GM19239 (cell line): ENCODE data around the gene ZGLP1.

Experiments used
- DNase-seq: peaks from one replicate; pipeline ENCODE4 v3.0.0; 2011; ENCODE audit warnings: low spot score; ENCODE audit not compliant: insufficient read length
- FAIRE-seq: peaks from 2 replicates; lab custom pipeline; 2011; peaks lifted over from hg19 to GRCh38; lab: Jason Lieb, UNC

Gene ZGLP1

GRCh38 chr19:10295847-10296591, 13.6 kb downstream of the ZGLP1 start:
- FAIRE-seq (no peak), DNase-seq (no peak)

- DNase-seq (peak; percentile 96), FAIRE-seq (peak; percentile 83)
These were observed 14.2 kb downstream of the ZGLP1 start for GRCh38 chr19:10295305-10295846.

- FAIRE-seq (no peak), DNase-seq (no peak)
These were observed 15.3 kb downstream of the ZGLP1 start for GRCh38 chr19:10294368-10294697.

GRCh38 chr19:10293637-10294367, 15.8 kb downstream of the ZGLP1 start:
- FAIRE-seq = no peak
- no peak for DNase-seq

- DNase-seq (no peak), FAIRE-seq (no peak)
These were observed 16.6 kb downstream of the ZGLP1 start for GRCh38 chr19:10292789-10293636.

GRCh38 chr19:10292206-10292788, 17.3 kb downstream of the ZGLP1 start:
- peak; percentile 81 for FAIRE-seq

GRCh38 chr19:10291554-10292205, 17.9 kb downstream of the ZGLP1 start:
- no peak for FAIRE-seq

More at GRCh38 chr19:10292206-10292788, 17.3 kb downstream of the ZGLP1 start:
- peak; percentile 70 for DNase-seq

GRCh38 chr19:10290876-10291553, 18.6 kb downstream of the ZGLP1 start:
- no peak for FAIRE-seq
- no peak for DNase-seq

More at GRCh38 chr19:10291554-10292205, 17.9 kb downstream of the ZGLP1 start:
- no peak for DNase-seq

- FAIRE-seq = no peak
- DNase-seq = no peak
These were observed 19.2 kb downstream of the ZGLP1 start for GRCh38 chr19:10290357-10290875.

- no peak for FAIRE-seq
These were observed 19.7 kb downstream of the ZGLP1 start, which contains the start of gene ICAM5 for GRCh38 chr19:10289836-10290356. Gene ICAM5, plus strand, starts transcription at chr19:10289952. Its CDS starts 92 bp downstream, at chr19:10290044.

GRCh38 chr19:10289167-10289835, 20.3 kb downstream of the ZGLP1 start:
- DNase-seq (no peak), FAIRE-seq (peak; percentile 44)

More at GRCh38 chr19:10289836-10290356, 19.7 kb downstream of the ZGLP1 start, which contains the start of gene ICAM5:
- no peak for DNase-seq

- DNase-seq (no peak), FAIRE-seq (peak; percentile 59)
These were observed 20.9 kb downstream of the ZGLP1 start for GRCh38 chr19:10288662-10289166.

GRCh38 chr19:10286803-10287737, 22.5 kb downstream of the ZGLP1 start, which contains the start of gene ICAM4:
Gene ICAM4, plus strand, starts transcription at chr19:10286955. Its CDS starts 58 bp downstream, at chr19:10287013.
- DNase-seq (no peak), FAIRE-seq (no peak)

GRCh38 chr19:10285393-10285792, 24.2 kb downstream of the ZGLP1 start:
- DNase-seq (no peak), FAIRE-seq (no peak)

- FAIRE-seq = no peak
- DNase-seq = no peak
These were observed 24.7 kb downstream of the ZGLP1 start for GRCh38 chr19:10284960-10285278.

- FAIRE-seq (no peak), DNase-seq (no peak)
These were observed 25.3 kb downstream of the ZGLP1 start for GRCh38 chr19:10284065-10284959.
